ENCODE results near the gene FHOD3.

FHOD3 gene

DNA sequence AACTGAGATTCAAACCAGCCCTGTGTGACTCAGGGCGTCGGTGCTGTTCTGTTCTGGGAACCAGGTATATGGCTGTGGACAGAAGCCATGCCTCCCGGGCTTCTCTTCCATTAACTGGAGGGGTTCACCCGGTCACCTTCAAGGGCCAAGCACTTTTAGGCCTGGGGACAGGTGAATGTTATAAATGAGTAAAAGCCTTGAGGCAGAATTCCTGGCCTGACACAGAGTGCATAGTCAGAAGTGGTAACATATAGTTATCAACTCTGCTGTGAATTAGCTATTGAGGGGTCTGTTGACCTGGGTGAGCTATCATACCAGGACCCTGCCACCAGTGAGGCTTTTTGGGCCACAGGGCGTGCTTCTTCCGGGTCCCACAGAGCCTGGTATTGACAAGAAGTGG, 2.7 kb downstream of the FHOD3 start:
- no peak for DNase-seq (ENCODE audit: extremely low read depth, low read depth)
- TF ChIP-seq, protein P1, sequence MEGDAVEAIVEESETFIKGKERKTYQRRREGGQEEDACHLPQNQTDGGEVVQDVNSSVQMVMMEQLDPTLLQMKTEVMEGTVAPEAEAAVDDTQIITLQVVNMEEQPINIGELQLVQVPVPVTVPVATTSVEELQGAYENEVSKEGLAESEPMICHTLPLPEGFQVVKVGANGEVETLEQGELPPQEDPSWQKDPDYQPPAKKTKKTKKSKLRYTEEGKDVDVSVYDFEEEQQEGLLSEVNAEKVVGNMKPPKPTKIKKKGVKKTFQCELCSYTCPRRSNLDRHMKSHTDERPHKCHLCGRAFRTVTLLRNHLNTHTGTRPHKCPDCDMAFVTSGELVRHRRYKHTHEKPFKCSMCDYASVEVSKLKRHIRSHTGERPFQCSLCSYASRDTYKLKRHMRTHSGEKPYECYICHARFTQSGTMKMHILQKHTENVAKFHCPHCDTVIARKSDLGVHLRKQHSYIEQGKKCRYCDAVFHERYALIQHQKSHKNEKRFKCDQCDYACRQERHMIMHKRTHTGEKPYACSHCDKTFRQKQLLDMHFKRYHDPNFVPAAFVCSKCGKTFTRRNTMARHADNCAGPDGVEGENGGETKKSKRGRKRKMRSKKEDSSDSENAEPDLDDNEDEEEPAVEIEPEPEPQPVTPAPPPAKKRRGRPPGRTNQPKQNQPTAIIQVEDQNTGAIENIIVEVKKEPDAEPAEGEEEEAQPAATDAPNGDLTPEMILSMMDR (IDR thresholded peaks at IDR 0.05; ENCODE audit: low read depth, low read length, missing control alignments), result no peak

DNA sequence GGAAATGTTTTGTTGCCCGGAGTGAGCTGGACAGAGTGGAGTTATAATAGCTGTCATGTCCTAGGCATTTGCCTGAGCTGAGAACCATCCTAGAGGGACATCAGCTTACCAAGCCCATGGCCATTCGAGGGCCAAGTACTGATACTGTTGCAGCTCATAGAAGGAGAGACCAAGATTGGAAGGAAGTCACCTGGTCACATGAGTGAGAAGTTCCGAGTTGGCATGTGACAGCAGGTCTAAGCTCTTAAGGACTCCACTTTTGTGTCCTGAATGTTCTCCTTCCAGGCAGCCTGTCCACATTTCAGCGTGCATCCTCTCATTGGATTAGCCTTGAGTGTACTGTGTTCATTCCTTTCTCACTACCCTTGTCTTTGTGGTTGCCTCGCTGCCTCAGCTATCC, 4.4 kb downstream of the FHOD3 start:
- no peak for DNase-seq (ENCODE audit: extremely low read depth, low read depth)
- TF ChIP-seq, protein P1 (IDR thresholded peaks at IDR 0.05; ENCODE audit: low read depth, low read length, missing control alignments), result no peak
- no peak overlapping the region for H3K4me3 ChIP-seq (replicated peaks; ENCODE audit: low read depth, low read length)

More for the DNA sequence above, 2.7 kb downstream of the FHOD3 start:
- H3K4me3 ChIP-seq (replicated peaks; ENCODE audit: low read depth, low read length), result no peak overlapping the region

DNA sequence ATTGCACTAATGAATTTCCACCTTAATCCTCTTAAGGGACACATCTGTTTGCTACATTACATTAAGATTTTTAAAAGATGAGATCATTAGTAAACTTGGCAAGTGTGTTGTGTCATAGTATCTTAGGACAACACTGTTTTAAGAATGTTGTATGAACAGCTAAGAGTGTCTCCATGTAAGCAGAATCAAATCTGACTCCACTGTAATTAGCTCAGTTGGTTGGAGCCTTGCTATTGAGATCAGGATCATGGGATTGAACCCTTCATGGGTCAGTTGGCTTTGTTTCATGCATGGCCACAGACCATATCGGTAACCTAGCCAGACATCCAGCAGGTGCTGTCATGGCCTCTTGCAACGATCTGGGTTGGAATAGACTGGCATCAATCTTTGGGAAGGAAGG, 5.2 kb downstream of the FHOD3 start:
- TF ChIP-seq, protein P1 (IDR thresholded peaks at IDR 0.05; ENCODE audit: low read depth, low read length, missing control alignments), result no peak
- no peak for DNase-seq (ENCODE audit: extremely low read depth, low read depth)

DNA sequence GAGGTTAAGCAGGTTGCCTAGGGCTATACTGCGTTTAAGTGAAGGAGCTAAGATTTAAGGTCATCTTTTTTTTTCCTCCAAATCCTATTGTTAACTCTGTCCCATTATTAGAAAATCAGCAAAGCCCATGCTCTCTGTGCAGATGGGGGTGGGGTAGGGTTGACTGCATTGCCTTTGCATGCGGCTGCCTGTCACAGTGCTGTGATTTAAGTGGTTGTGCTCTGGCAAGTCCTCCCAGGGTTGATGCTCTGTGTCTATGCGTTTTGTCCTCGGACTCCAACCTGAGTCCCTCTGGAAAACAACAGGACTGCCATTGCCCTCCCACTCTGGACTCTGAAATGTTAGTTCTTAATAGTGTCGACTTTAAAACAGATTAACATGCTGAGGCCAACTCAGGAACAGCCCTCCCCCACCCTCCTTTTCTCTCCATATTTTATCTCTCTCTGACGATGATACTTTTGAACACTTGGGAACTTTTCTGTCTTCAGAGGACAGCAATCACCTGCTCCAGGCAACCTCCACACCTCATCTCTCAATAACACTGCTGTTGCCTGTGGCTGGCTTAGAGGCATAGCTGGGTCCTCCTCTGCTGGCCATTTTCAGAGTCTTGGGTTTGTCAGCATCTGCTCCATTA, 5.8 kb downstream of the FHOD3 start:
- DNase-seq (ENCODE audit: extremely low read depth, low read depth), result no peak
- TF ChIP-seq, protein P1 (IDR thresholded peaks at IDR 0.05; ENCODE audit: low read depth, low read length, missing control alignments), result no peak
- H3K4me3 ChIP-seq (replicated peaks; ENCODE audit: low read depth, low read length), result no peak overlapping the region

More for the DNA sequence above, 5.2 kb downstream of the FHOD3 start:
- H3K4me3 ChIP-seq (replicated peaks; ENCODE audit: low read depth, low read length), result no peak overlapping the region

DNA sequence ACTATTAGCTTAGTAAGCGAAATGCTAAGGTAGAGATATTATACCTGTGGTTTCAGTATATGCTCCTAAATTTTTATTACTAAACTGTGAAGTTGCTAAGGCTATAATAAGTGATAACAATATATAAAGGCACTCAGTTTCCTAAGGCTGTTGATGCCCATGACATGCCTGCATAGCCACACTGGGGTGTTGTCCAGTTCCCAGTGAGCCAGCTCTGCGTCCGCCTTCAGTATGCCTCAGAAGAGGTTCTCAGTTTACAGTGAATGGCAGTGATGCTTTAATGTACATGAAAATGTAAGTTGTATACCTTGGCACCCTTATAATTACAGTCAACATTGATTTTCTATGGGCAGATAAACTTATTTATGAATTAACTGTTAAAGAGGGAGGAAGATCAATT, 7.2 kb downstream of the FHOD3 start:
- TF ChIP-seq, protein P1 (IDR thresholded peaks at IDR 0.05; ENCODE audit: low read depth, low read length, missing control alignments), result no peak
- no peak overlapping the region for H3K4me3 ChIP-seq (replicated peaks; ENCODE audit: low read depth, low read length)
- no peak for DNase-seq (ENCODE audit: extremely low read depth, low read depth)

DNA sequence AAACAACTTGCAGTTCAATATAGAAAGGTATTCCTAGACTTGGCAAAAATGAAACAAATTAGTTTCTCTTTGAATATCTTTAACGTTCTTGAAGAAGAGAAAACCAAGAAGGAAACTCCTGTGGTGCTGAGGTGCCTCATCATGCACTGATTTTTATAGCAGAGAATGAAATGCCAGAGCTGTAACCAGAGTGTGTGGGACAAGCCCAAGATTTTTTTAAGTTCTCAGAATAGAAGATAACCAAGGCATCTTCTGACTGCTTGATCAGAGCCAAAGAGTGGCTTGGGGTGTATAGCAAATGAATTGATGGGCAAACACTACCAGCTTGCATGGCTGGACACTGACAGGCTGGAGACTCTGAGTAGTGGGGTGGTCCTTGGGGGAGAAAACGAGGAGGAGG, 7.9 kb downstream of the FHOD3 start:
- TF ChIP-seq, protein P1 (IDR thresholded peaks at IDR 0.05; ENCODE audit: low read depth, low read length, missing control alignments), result no peak
- no peak for DNase-seq (ENCODE audit: extremely low read depth, low read depth)
- no peak overlapping the region for H3K4me3 ChIP-seq (replicated peaks; ENCODE audit: low read depth, low read length)

DNA sequence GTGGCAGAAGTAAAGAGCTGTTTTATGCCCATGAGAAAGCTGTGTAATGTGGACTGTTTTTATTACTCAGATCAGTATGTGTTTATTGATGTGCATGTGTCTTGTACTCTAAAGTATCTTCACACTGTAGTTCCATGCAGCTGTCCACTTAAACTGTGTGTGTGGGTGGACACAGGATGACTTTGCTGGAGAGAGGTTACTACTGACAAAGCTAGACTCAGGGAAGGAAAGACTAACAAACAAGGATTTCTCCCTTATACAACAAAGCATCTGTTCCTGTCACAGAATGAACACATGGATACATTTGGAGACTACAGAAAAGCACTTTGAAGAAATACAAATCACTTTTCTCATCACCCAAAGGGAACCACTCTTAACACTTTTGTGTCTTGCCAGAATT, 10.0 kb downstream of the FHOD3 start:
- no peak for DNase-seq (ENCODE audit: extremely low read depth, low read depth)
- H3K4me3 ChIP-seq (replicated peaks; ENCODE audit: low read depth, low read length), result no peak overlapping the region
- TF ChIP-seq, protein P1 (IDR thresholded peaks at IDR 0.05; ENCODE audit: low read depth, low read length, missing control alignments), result no peak

Measured in HFF-Myc (cell line).